Neuronal stem cell (in vitro differentiated cells): ENCODE data around the gene MKX.

ENCODE experiments used
- DNase-seq: peaks from one replicate; pipeline ENCODE4 v3.0.0-alpha.2; 2013; ENCODE audit warnings: low spot score
- H2AFZ ChIP-seq: one replicate; pipeline ENCODE4 v1.6.1; 2013; ENCODE audit warnings: mild to moderate bottlenecking, low read length, inconsistent platforms
- H2AK5ac ChIP-seq: 2 replicates; pipeline ENCODE4 v1.6.1; 2013; ENCODE audit warnings: low read depth, mild to moderate bottlenecking, inconsistent platforms, low read length, moderate library complexity, mixed read lengths
- H2BK120ac ChIP-seq: 2 replicates; pipeline ENCODE4 v1.6.1; 2013; ENCODE audit warnings: low read depth, mild to moderate bottlenecking, inconsistent platforms, low read length, moderate library complexity, mixed read lengths
- H2BK12ac ChIP-seq: one replicate; pipeline ENCODE4 v1.6.1; 2013; ENCODE audit warnings: low read length, inconsistent platforms
- H2BK15ac ChIP-seq: 2 replicates; pipeline ENCODE4 v1.6.1; 2013; ENCODE audit warnings: mild to moderate bottlenecking, low read length, inconsistent platforms, mixed read lengths
- H2BK5ac ChIP-seq: one replicate; pipeline ENCODE4 v1.6.1; 2013; ENCODE audit warnings: inconsistent platforms, mild to moderate bottlenecking, low read length, moderate library complexity
- H3K14ac ChIP-seq: one replicate; pipeline ENCODE4 v1.6.1; 2013; ENCODE audit warnings: low read length, inconsistent platforms
- H3K18ac ChIP-seq: 2 replicates; pipeline ENCODE4 v1.6.1; 2013; ENCODE audit warnings: low read length, inconsistent platforms
- H3K23ac ChIP-seq: 2 replicates; pipeline ENCODE4 v1.6.1; 2013; ENCODE audit warnings: low read depth, mild to moderate bottlenecking, mixed read lengths, low read length, inconsistent platforms; ENCODE audit not compliant: poor library complexity
- H3K27ac ChIP-seq: replicated peaks from 3 replicates; pipeline ENCODE4 v1.5.1; 2013; ENCODE audit warnings: low read length, inconsistent platforms
- H3K27me3 ChIP-seq, 3 experiments: 2 replicates each; pipeline ENCODE4 v1.6.1; 2013; ENCODE audit warnings: low read length in 3 of 3, mild to moderate bottlenecking in 2 of 3, inconsistent platforms in 1 of 3, low read depth in 1 of 3, mixed read lengths in 1 of 3, moderate library complexity in 1 of 3; ENCODE audit not compliant: control insufficient read depth in 3 of 3, insufficient read depth in 3 of 3
- H3K36me3 ChIP-seq, 2 donors: replicated peaks in 1 of 2; 2 replicates each; pipeline ENCODE4 v1.6.1; 2013; ENCODE audit warnings: low read length in 2 of 2; ENCODE audit not compliant: control insufficient read depth in 2 of 2, insufficient read depth in 2 of 2
- H3K4ac ChIP-seq: 2 replicates; pipeline ENCODE4 v1.6.1; 2013; ENCODE audit warnings: inconsistent platforms, mild to moderate bottlenecking, low read length, moderate library complexity
- H3K4me1 ChIP-seq, 2 donors: 1 replicate in 1 of 2; 2 replicates in 1 of 2; pipeline ENCODE4 v1.6.1; 2013; ENCODE audit warnings: low read length in 2 of 2, low read depth in 1 of 2; ENCODE audit not compliant: control insufficient read depth in 2 of 2, insufficient read depth in 1 of 2
- H3K4me2 ChIP-seq: one replicate; pipeline ENCODE4 v1.6.1; 2013; ENCODE audit warnings: mild to moderate bottlenecking, low read length, inconsistent platforms; ENCODE audit not compliant: insufficient read depth, poor library complexity, severe bottlenecking
- H3K4me3 ChIP-seq, 2 donors: 2 replicates each; pipeline ENCODE4 v1.5.1; 2013; ENCODE audit warnings: low read length in 2 of 2, mild to moderate bottlenecking in 2 of 2, inconsistent platforms in 1 of 2, moderate library complexity in 1 of 2
- H3K79me1 ChIP-seq: one replicate; pipeline ENCODE4 v1.6.1; 2013; ENCODE audit warnings: low read depth, mild to moderate bottlenecking, inconsistent platforms, low read length, moderate library complexity
- H3K9ac ChIP-seq: one replicate; pipeline ENCODE4 v1.6.1; 2013; ENCODE audit warnings: mild to moderate bottlenecking, low read depth, low read length, inconsistent platforms; ENCODE audit not compliant: poor library complexity
- H3K9me3 ChIP-seq, 2 donors: replicated peaks in 1 of 2; 2 replicates each; pipeline versions ENCODE3 to v1.6.1; 2013; ENCODE audit warnings: low read length in 2 of 2, mild to moderate bottlenecking in 2 of 2, inconsistent platforms in 1 of 2, low read depth in 1 of 2, mixed read lengths in 1 of 2, moderate library complexity in 1 of 2; ENCODE audit not compliant: control insufficient read depth in 2 of 2, insufficient read depth in 1 of 2
- H4K8ac ChIP-seq: one replicate; pipeline ENCODE4 v1.6.1; 2013; ENCODE audit warnings: low read depth, mild to moderate bottlenecking, inconsistent platforms, low read length, moderate library complexity
- H4K91ac ChIP-seq: one replicate; pipeline ENCODE4 v1.6.1; 2013; ENCODE audit warnings: low read length, low read depth, mild to moderate bottlenecking, inconsistent platforms; ENCODE audit not compliant: poor library complexity
- WGBS, 2 donors: extraction: QIAGEN DNeasy Blood & Tissue Kit; methylation state at CpG; one replicate each; pipeline ENCODE4 v1.1.7; 2013; ENCODE audit warnings: missing lambda C conversion rate in 2 of 2, mixed read lengths in 1 of 2; ENCODE audit not compliant: insufficient read length in 2 of 2, insufficient replicate concordance in 1 of 2; ENCODE audit errors: extremely low coverage in 2 of 2; 5-methylcytosine and 5-hydroxymethylcytosine counted together

MKX gene

DNA sequence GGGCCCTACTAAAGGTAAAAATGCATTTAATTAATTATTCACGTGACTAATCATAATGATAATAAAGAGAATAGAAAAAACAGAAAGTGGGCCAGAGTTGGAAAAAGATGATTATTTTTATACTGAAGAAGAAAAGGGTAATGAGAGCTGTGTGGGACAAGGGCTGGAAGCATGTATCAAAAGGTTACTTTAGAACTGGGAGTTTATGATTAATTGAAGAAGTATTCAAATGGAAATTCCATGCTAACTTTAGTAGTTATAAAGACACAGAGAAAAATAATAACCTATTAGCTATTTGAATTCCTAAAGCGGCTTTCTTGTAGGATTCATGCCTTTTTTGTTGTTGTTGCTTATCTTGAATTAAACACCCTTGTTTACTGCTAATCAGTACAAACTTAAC lies 49.9 kb downstream of the MKX start:
- H3K27ac ChIP-seq: no peak overlapping the region
- no peaks in the 10 kb centered on the region for H3K27me3 ChIP-seq
- H4K91ac ChIP-seq: no peak overlapping the region
- no peak overlapping the region for H3K4me2 ChIP-seq
- no peak overlapping the region for H2AFZ ChIP-seq
- H2AK5ac ChIP-seq: no peak overlapping the region
- DNase-seq: no peak
- H3K18ac ChIP-seq: no peak overlapping the region
- no CpG with 5 or more reads among the region's 2 CpGs for WGBS, 2 donors
- peaks cover 0 to 10% of the 10 kb centered on the region in 2 donors for H3K4me1 ChIP-seq
- no peak overlapping the region for H3K4ac ChIP-seq
- no peak overlapping the region for H4K8ac ChIP-seq
- no peak overlapping the region for H2BK12ac ChIP-seq
- H3K79me1 ChIP-seq: no peaks in the 10 kb centered on the region
- no peak overlapping the region for H3K4me3 ChIP-seq
- no peak overlapping the region for H2BK120ac ChIP-seq
- H2BK5ac ChIP-seq: no peak overlapping the region
- peaks cover 0 to 3% of the 10 kb centered on the region in 2 donors for H3K9me3 ChIP-seq
- H3K9ac ChIP-seq: no peak overlapping the region
- no peaks in the 10 kb centered on the region for H3K36me3 ChIP-seq
- no peak overlapping the region for H3K14ac ChIP-seq
- H2BK15ac ChIP-seq: no peak overlapping the region
- no peak overlapping the region for H3K23ac ChIP-seq

- Histone ChIP-seq H2BK120ac (no peak overlapping the region), H3K14ac (no peak overlapping the region), H3K27ac (no peak overlapping the region), H3K9ac (no peak overlapping the region), H2AK5ac (no peak overlapping the region), H3K27me3 (no peaks in the 10 kb centered on the region), H3K18ac (no peak overlapping the region), H2BK5ac (no peak overlapping the region), H3K9me3 (peaks cover 0 to 3% of the 10 kb centered on the region in 2 donors), H3K36me3 (no peaks in the 10 kb centered on the region), H3K23ac (no peak overlapping the region), H3K79me1 (no peaks in the 10 kb centered on the region), H4K8ac (no peak overlapping the region), H3K4me1 (peaks cover 0 to 3% of the 10 kb centered on the region in 2 donors), H3K4ac (no peak overlapping the region), H2AFZ (no peak overlapping the region), H3K4me2 (no peak overlapping the region), H2BK12ac (no peak overlapping the region), H4K91ac (no peak overlapping the region), H3K4me3 (no peak overlapping the region), H2BK15ac (no peak overlapping the region)
- DNase-seq: no peak
- WGBS, 2 donors: no CpG with 5 or more reads among the region's 6 CpGs
These were observed 50.5 kb downstream of the MKX start for GRCh38 chr10:27695088-27695487.

GRCh38 chr10:27692663-27693062 lies 53.0 kb downstream of the MKX start:
- Histone ChIP-seq H3K27ac (no peak overlapping the region), H3K4me2 (no peak overlapping the region), H4K91ac (no peak overlapping the region), H2BK120ac (no peak overlapping the region), H2BK5ac (no peak overlapping the region), H2BK12ac (no peak overlapping the region), H3K18ac (no peak overlapping the region), H3K23ac (no peak overlapping the region), H3K36me3 (no peaks in the 10 kb centered on the region), H3K4me3 (no peak overlapping the region), H2BK15ac (no peak overlapping the region), H3K79me1 (no peaks in the 10 kb centered on the region), H3K4me1 (no peaks in the 10 kb centered on the region), H3K14ac (no peak overlapping the region), H3K9ac (no peak overlapping the region), H2AFZ (no peak overlapping the region), H2AK5ac (no peak overlapping the region), H3K9me3 (peaks cover 0 to 12% of the 10 kb centered on the region in 2 donors), H3K27me3 (no peaks in the 10 kb centered on the region), H3K4ac (no peak overlapping the region), H4K8ac (no peak overlapping the region)
- no CpG with 5 or more reads among the region's 3 CpGs for WGBS, 2 donors
- no peak for DNase-seq

- Histone ChIP-seq H2BK120ac (no peak overlapping the region), H3K14ac (no peak overlapping the region), H3K27ac (no peak overlapping the region), H3K36me3 (no peaks in the 10 kb centered on the region), H3K4me3 (no peak overlapping the region), H3K4me1 (peaks cover 0 to 9% of the 10 kb centered on the region in 2 donors), H3K79me1 (no peaks in the 10 kb centered on the region), H3K4ac (no peak overlapping the region), H2BK5ac (no peak overlapping the region), H3K23ac (no peak overlapping the region), H2BK12ac (no peak overlapping the region), H4K8ac (no peak overlapping the region), H4K91ac (no peak overlapping the region), H3K4me2 (no peak overlapping the region), H2BK15ac (no peak overlapping the region), H3K18ac (no peak overlapping the region), H2AFZ (no peak overlapping the region), H3K9me3 (peaks cover 0 to 10% of the 10 kb centered on the region in 2 donors), H3K9ac (no peak overlapping the region), H3K27me3 (no peaks in the 10 kb centered on the region), H2AK5ac (no peak overlapping the region)
- DNase-seq: no peak
- no CpG with 5 or more reads among the region's 4 CpGs for WGBS, 2 donors
These were observed 56.6 kb downstream of the MKX start for GRCh38 chr10:27688991-27689390.
